KMS-11 (cell line): ENCODE measurements around the gene BORCS8.
A peak's percentile ranks its signal among the peaks of the same experiment; 100 is the strongest.

ENCODE experiments used
- H2AFZ ChIP-seq: fragments of 200-600 bp; sonication (generic); 2 replicates; pipeline ENCODE4 v1.6.1; 2016; ENCODE audit warnings: antibody characterized with exemption, mixed run types, low read depth
- H3K27ac ChIP-seq: fragments of 200-600 bp; sonication (generic); 2 replicates; pipeline ENCODE4 v1.6.1; 2016; ENCODE audit warnings: mild to moderate bottlenecking, mixed run types
- H3K27me3 ChIP-seq: fragments of 200-600 bp; sonication (generic); 2 replicates; pipeline ENCODE4 v1.6.1; 2017; ENCODE audit warnings: mild to moderate bottlenecking, low read depth, mixed run types, moderate library complexity; ENCODE audit not compliant: insufficient read depth
- H3K36me3 ChIP-seq: fragments of 200-600 bp; sonication (generic); 2 replicates; pipeline ENCODE4 v1.6.1; 2017; ENCODE audit warnings: mild to moderate bottlenecking, mixed run types; ENCODE audit not compliant: insufficient read depth
- H3K4me1 ChIP-seq: fragments of 200-600 bp; sonication (generic); 2 replicates; pipeline ENCODE4 v1.6.1; 2016; ENCODE audit warnings: mild to moderate bottlenecking, low read depth, mixed run types; ENCODE audit not compliant: poor library complexity, severe bottlenecking
- H3K4me2 ChIP-seq: fragments of 200-600 bp; sonication (generic); 2 replicates; pipeline ENCODE4 v1.7.0; 2016; ENCODE audit warnings: mild to moderate bottlenecking, mixed run types
- H3K4me3 ChIP-seq: fragments of 200-600 bp; sonication (generic); IDR thresholded peaks from 2 replicates; pipeline ENCODE4 v1.6.1; 2017; ENCODE audit warnings: low read depth, low read length, mixed read lengths; ENCODE audit not compliant: insufficient read depth
- H3K79me2 ChIP-seq: fragments of 200-600 bp; sonication (generic); 2 replicates; pipeline ENCODE4 v1.6.1; 2016; ENCODE audit warnings: low read depth, mixed run types; ENCODE audit not compliant: insufficient read depth
- H3K9ac ChIP-seq: fragments of 200-600 bp; sonication (generic); 2 replicates; pipeline ENCODE4 v1.6.1; 2016; ENCODE audit warnings: mild to moderate bottlenecking, mixed run types
- H4K20me1 ChIP-seq: fragments of 200-600 bp; sonication (generic); 2 replicates; pipeline ENCODE4 v1.6.1; 2016; ENCODE audit warnings: mild to moderate bottlenecking, mixed run types; ENCODE audit not compliant: insufficient read depth
- CTCF ChIP-seq: fragments of 200-600 bp; sonication (generic); conservative IDR thresholded peaks from 2 replicates; pipeline ENCODE4 v1.6.1; 2017; ENCODE audit warnings: low read depth, mild to moderate bottlenecking, antibody characterized with exemption, low read length, moderate library complexity, mixed read lengths

Gene BORCS8

GRCh38 chr19:19146865-19147264 is 45.1 kb downstream of the BORCS8 start:
- Histone ChIP-seq H3K4me1 (no peaks in the 10 kb centered on the region), H3K27ac (no peak overlapping the region), H3K9ac (no peak overlapping the region), H3K4me3 (no peak overlapping the region), H3K4me2 (no peak overlapping the region), H3K79me2 (no peaks in the 10 kb centered on the region), H3K36me3 (no peaks in the 10 kb centered on the region), H3K27me3 (no peaks in the 10 kb centered on the region), H2AFZ (no peak overlapping the region), H4K20me1 (no peaks in the 10 kb centered on the region)
- TF ChIP-seq CTCF = no peak

GRCh38 chr19:19145684-19146608 is 46.0 kb downstream of the BORCS8 start:
- H3K4me2 ChIP-seq = no peak overlapping the region
- H3K4me1 ChIP-seq = no peaks in the 10 kb centered on the region
- H3K9ac ChIP-seq = no peak overlapping the region; the same call in 1 of the 2 replicates
- no peaks in the 10 kb centered on the region for H4K20me1 ChIP-seq
- TF ChIP-seq CTCF = peak; percentile 84
- no peaks in the 10 kb centered on the region for H3K27me3 ChIP-seq
- H3K4me3 ChIP-seq = no peak overlapping the region
- H3K36me3 ChIP-seq = no peaks in the 10 kb centered on the region
- H3K79me2 ChIP-seq = no peaks in the 10 kb centered on the region
- no peak overlapping the region for H3K27ac ChIP-seq
- H2AFZ ChIP-seq = peak overlapping the region; percentile 78

- Histone ChIP-seq H3K4me3 (no peak overlapping the region), H3K27me3 (no peaks in the 10 kb centered on the region), H4K20me1 (no peaks in the 10 kb centered on the region), H2AFZ (peak overlapping the region; percentile 78; the same call in 1 of the 2 replicates), H3K4me2 (no peak overlapping the region), H3K79me2 (no peaks in the 10 kb centered on the region), H3K36me3 (no peaks in the 10 kb centered on the region), H3K27ac (no peak overlapping the region), H3K9ac (no peak overlapping the region), H3K4me1 (no peaks in the 10 kb centered on the region)
- TF ChIP-seq CTCF = no peak
Observed at GRCh38 chr19:19145281-19145680, 46.7 kb downstream of the BORCS8 start.

GRCh38 chr19:19142347-19142746 is 49.6 kb downstream of the BORCS8 start:
- Histone ChIP-seq H2AFZ (no peak overlapping the region), H3K27ac (no peak overlapping the region), H3K4me2 (no peak overlapping the region), H3K36me3 (no peaks in the 10 kb centered on the region), H4K20me1 (no peaks in the 10 kb centered on the region), H3K9ac (no peak overlapping the region), H3K4me1 (no peaks in the 10 kb centered on the region), H3K4me3 (no peak overlapping the region), H3K27me3 (no peaks in the 10 kb centered on the region), H3K79me2 (peaks cover 6% of the 10 kb centered on the region; the same call in 1 of the 2 replicates)
- TF ChIP-seq CTCF = no peak
